K562 (cell line): ENCODE measurements around the gene CMTR1.

Source experiments
- ATF2 ChIP-seq: sonication (generic); formaldehyde crosslinking; IDR thresholded peaks from 2 replicates; pipeline ENCODE4 v1.8.1; 2022; ENCODE audit warnings: missing genetic modification reagents
- BRF2 ChIP-seq: IDR thresholded peaks from 3 replicates; pipeline ENCODE4 v1.6.1; 2011; ENCODE audit warnings: borderline replicate concordance, mild to moderate bottlenecking; ENCODE audit not compliant: insufficient read length, insufficient read depth
- E2F8 ChIP-seq: fragments of 450-650 bp; IDR thresholded peaks from 2 replicates; pipeline ENCODE4 v1.7.1; 2018; ENCODE audit warnings: mild to moderate bottlenecking, low read depth; ENCODE audit not compliant: partially characterized antibody
- EP300 ChIP-seq: IDR thresholded peaks from 2 replicates; pipeline ENCODE4 v1.6.1; 2012; ENCODE audit warnings: low read length, improper control_type of control experiment
- KLF1 ChIP-seq: fragments of 450-650 bp; IDR thresholded peaks from 2 replicates; pipeline ENCODE4 v1.6.1; 2016; ENCODE audit warnings: missing genetic modification characterization, missing compliant biosample characterization
- MAZ ChIP-seq, 2 experiments: fragments of 450-650 bp in 1 of 2; sonication (generic) in 1 of 2; formaldehyde crosslinking; IDR thresholded peaks in 1 of 2; conservative IDR thresholded peaks in 1 of 2; 2 replicates each; pipeline versions ENCODE4 v1.4.0 to v1.5.0; 2020; ENCODE audit warnings: mild to moderate bottlenecking in 1 of 2, missing genetic modification reagents in 1 of 2
- SMARCA4 ChIP-seq: fragments of 450-650 bp; IDR thresholded peaks from 2 replicates; pipeline ENCODE4 v1.6.1; 2016
- SNAPC5 ChIP-seq: fragments of 250-450 bp; sonication (Bioruptor Pico); IDR thresholded peaks from 2 replicates; pipeline ENCODE4 v1.8.0; 2021; ENCODE audit warnings: moderate library complexity, mild to moderate bottlenecking, inconsistent platforms
- USF2 ChIP-seq: sonication (generic); formaldehyde crosslinking; IDR thresholded peaks from 2 replicates; pipeline ENCODE4 v1.5.0; 2020; ENCODE audit warnings: missing genetic modification reagents
- ZNF785 ChIP-seq: fragments of 250-450 bp; sonication (Bioruptor Pico); IDR thresholded peaks from 2 replicates; pipeline ENCODE4 v1.4.0; 2020; ENCODE audit warnings: mild to moderate bottlenecking

GRCh38 chr6:37483252-37483901 lies 50.4 kb downstream of the CMTR1 start:
- TF ChIP-seq E2F8 = no peak
- no peak for TF ChIP-seq EP300
- TF ChIP-seq KLF1 (tag) = no peak
- no peak for TF ChIP-seq BRF2
- TF ChIP-seq ZNF785 (CRISPR knock-in tag) = no peak
- TF ChIP-seq ATF2 (CRISPR knock-in tag) = no peak
- no peak for TF ChIP-seq MAZ (CRISPR knock-in tag; conservative IDR thresholded peaks at IDR 0.05 in 1 of 2, IDR thresholded peaks at IDR 0.05 in 1 of 2)
- no peak for TF ChIP-seq SMARCA4
- no peak for TF ChIP-seq USF2 (CRISPR knock-in tag)
- TF ChIP-seq SNAPC5 = no peak
